MM.1S (cell line): ENCODE data around the gene LHPP.

ENCODE experiments used
- DNase-seq: peaks from one replicate; pipeline ENCODE4 v3.0.0-alpha.2; 2015
- H2AFZ ChIP-seq: fragments of 300-600 bp; sonication (generic); 2 replicates; pipeline ENCODE4 v1.6.0; 2016; ENCODE audit warnings: antibody characterized with exemption, low read length
- H3F3A ChIP-seq: fragments of 300-600 bp; sonication (generic); 2 replicates; pipeline ENCODE4 v1.6.1; 2016; ENCODE audit warnings: mild to moderate bottlenecking, antibody characterized with exemption, low read length, moderate library complexity, mixed read lengths; ENCODE audit not compliant: insufficient read depth
- H3K27ac ChIP-seq: fragments of 300-600 bp; sonication (generic); 2 replicates; pipeline ENCODE4 v1.5.1; 2016; ENCODE audit warnings: mild to moderate bottlenecking, low read length
- H3K27me3 ChIP-seq: fragments of 300-600 bp; sonication (generic); replicated peaks from 2 replicates; pipeline ENCODE4 v1.6.0; 2016; ENCODE audit warnings: low read length; ENCODE audit not compliant: insufficient read depth
- H3K36me3 ChIP-seq: fragments of 300-600 bp; sonication (generic); replicated peaks from 2 replicates; pipeline ENCODE4 v1.6.1; 2016; ENCODE audit warnings: mild to moderate bottlenecking, low read length, mixed read lengths; ENCODE audit not compliant: insufficient read depth
- H3K4me1 ChIP-seq: fragments of 300-600 bp; sonication (generic); 2 replicates; pipeline ENCODE4 v1.6.1; 2016; ENCODE audit warnings: low read length, mixed read lengths
- H3K4me2 ChIP-seq: fragments of 300-600 bp; sonication (generic); 2 replicates; pipeline ENCODE4 v1.6.0; 2016; ENCODE audit warnings: low read depth, low read length
- H3K4me3 ChIP-seq: fragments of 300-600 bp; sonication (generic); 2 replicates; pipeline ENCODE4 v1.5.1; 2016; ENCODE audit warnings: low read length, mixed read lengths
- H3K79me2 ChIP-seq: fragments of 300-600 bp; sonication (generic); 2 replicates; pipeline ENCODE4 v1.6.1; 2016; ENCODE audit warnings: mixed run types, low read length, mixed read lengths
- H3K9ac ChIP-seq: fragments of 300-600 bp; sonication (generic); 2 replicates; pipeline ENCODE4 v1.6.1; 2016; ENCODE audit warnings: low read length, mixed read lengths
- H3K9me2 ChIP-seq: fragments of 300-600 bp; sonication (generic); replicated peaks from 2 replicates; pipeline ENCODE4 v1.6.1; 2016; ENCODE audit warnings: mild to moderate bottlenecking, low read length, mixed read lengths; ENCODE audit not compliant: insufficient read depth
- H3K9me3 ChIP-seq: fragments of 300-600 bp; sonication (generic); replicated peaks from 2 replicates; pipeline ENCODE4 v1.6.1; 2016; ENCODE audit warnings: mild to moderate bottlenecking, low read length, mixed read lengths; ENCODE audit not compliant: insufficient read depth
- H4K20me1 ChIP-seq: fragments of 300-600 bp; sonication (generic); 2 replicates; pipeline ENCODE4 v1.6.1; 2016; ENCODE audit warnings: mild to moderate bottlenecking, low read length, moderate library complexity, mixed read lengths; ENCODE audit not compliant: insufficient read depth
- EZH2 ChIP-seq: fragments of 300-600 bp; sonication (generic); optimal IDR thresholded peaks from 2 replicates; pipeline ENCODE3; 2017; ENCODE audit warnings: low read depth, mild to moderate bottlenecking, antibody characterized with exemption, low read length, mixed read lengths
- EZH2phosphoT487 ChIP-seq: fragments of 300-600 bp; sonication (generic); IDR thresholded peaks from 2 replicates; pipeline ENCODE4 v1.6.1; 2018; ENCODE audit warnings: antibody characterized with exemption, low read length
- TF ChIP-seq, protein P1 (sequence below): fragments of 300-600 bp; sonication (generic); IDR thresholded peaks from 2 replicates; pipeline ENCODE4 v1.5.1; 2016; ENCODE audit warnings: antibody characterized with exemption, low read length, mixed read lengths

The LHPP gene

DNA sequence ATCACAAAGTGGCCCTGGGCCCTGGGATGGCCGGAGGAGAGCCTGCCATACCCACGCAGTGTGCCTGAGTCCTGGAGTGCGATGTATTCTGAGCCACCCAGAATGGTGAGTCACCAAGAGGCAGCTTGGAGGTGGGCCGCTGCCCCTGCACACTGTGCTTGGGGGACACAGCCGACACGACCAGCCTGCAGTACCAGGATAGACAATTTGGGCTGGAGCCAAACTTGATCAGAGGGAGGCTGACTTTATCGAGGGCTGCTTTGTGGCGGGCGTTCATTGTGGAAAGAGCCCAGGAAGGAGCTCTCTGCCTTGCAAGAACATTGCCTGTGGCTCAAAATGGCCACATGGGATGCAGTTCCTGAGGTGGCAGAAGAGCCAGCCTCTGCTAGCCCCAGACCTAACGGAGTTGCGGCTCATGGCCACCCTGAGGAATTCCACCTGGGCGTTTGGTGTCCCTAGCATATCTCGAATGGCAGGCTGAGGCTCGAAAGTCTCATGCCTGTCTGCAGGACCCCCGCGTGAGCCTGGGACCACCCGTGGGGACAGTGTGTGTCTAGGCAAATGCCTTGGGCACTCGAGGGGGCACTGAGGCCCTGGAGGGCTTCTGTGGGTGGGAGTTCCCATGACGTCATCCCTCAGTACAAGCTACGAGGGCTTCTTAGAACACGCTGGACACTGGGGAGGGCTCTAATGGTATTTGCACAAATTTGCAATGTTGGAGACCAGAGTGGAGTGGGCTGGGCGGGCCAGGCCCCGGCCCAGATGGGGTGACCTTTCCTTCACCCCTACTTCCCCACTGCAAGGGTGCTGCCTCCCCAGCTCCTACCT, 79.7 kb downstream of the LHPP start:
- H3K9ac ChIP-seq = no peak overlapping the region
- H3K27me3 ChIP-seq = 0 out of 2 replicates have a peak, but pooled peaks cover 3% of the 10 kb centered on the region
- H3K9me3 ChIP-seq = no peaks in the 10 kb centered on the region
- no peak overlapping the region for H3K27ac ChIP-seq
- no peaks in the 10 kb centered on the region for H4K20me1 ChIP-seq
- no peak for DNase-seq
- H3F3A ChIP-seq = no peaks in the 10 kb centered on the region
- H3K36me3 ChIP-seq = no peaks in the 10 kb centered on the region
- H2AFZ ChIP-seq = no peak overlapping the region
- H3K4me1 ChIP-seq = no peaks in the 10 kb centered on the region
- no peaks in the 10 kb centered on the region for H3K9me2 ChIP-seq
- H3K79me2 ChIP-seq = no peaks in the 10 kb centered on the region
- TF ChIP-seq EZH2phosphoT487 (no peak), EZH2 (no peak)
- no peak overlapping the region for H3K4me3 ChIP-seq
- H3K4me2 ChIP-seq = no peak overlapping the region

- Histone ChIP-seq H3K4me2 (no peak overlapping the region), H3K27me3 (0 out of 2 replicates have a peak, but pooled peaks cover 3% of the 10 kb centered on the region), H3K9me2 (no peaks in the 10 kb centered on the region), H3K9me3 (no peaks in the 10 kb centered on the region), H4K20me1 (no peaks in the 10 kb centered on the region), H2AFZ (no peak overlapping the region), H3K9ac (no peak overlapping the region), H3K4me1 (no peaks in the 10 kb centered on the region), H3K36me3 (no peaks in the 10 kb centered on the region), H3K79me2 (no peaks in the 10 kb centered on the region), H3K27ac (no peak overlapping the region), H3K4me3 (no peak overlapping the region), H3F3A (no peaks in the 10 kb centered on the region)
- no peak for DNase-seq
- no peak for TF ChIP-seq EZH2
- TF ChIP-seq EZH2phosphoT487 = no peak
- TF ChIP-seq, protein P1, sequence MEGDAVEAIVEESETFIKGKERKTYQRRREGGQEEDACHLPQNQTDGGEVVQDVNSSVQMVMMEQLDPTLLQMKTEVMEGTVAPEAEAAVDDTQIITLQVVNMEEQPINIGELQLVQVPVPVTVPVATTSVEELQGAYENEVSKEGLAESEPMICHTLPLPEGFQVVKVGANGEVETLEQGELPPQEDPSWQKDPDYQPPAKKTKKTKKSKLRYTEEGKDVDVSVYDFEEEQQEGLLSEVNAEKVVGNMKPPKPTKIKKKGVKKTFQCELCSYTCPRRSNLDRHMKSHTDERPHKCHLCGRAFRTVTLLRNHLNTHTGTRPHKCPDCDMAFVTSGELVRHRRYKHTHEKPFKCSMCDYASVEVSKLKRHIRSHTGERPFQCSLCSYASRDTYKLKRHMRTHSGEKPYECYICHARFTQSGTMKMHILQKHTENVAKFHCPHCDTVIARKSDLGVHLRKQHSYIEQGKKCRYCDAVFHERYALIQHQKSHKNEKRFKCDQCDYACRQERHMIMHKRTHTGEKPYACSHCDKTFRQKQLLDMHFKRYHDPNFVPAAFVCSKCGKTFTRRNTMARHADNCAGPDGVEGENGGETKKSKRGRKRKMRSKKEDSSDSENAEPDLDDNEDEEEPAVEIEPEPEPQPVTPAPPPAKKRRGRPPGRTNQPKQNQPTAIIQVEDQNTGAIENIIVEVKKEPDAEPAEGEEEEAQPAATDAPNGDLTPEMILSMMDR = no peak
Measured at GRCh38 chr10:124542336-124542735, 80.7 kb downstream of the LHPP start.

DNA sequence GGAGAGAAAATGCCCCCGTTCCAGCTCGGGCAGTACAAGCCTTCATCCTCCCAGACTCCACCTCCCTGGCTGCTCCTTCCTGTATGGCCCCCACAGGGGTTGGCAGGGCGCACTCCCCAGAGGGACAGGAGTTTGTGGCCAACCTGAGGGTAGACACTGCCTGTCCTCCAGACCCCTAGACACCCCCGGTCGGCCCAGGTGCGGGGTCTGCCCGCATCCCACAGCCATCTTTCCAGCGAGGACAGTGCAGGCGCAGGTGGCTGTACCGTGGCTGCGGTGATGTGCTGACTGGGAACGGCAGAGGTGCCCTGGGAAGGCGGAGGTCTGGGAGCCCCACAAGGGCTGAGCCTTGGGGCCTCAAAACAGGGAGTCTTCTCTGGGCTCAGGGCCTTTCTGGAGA, 81.5 kb downstream of the LHPP start:
- no peaks in the 10 kb centered on the region for H3K79me2 ChIP-seq
- TF ChIP-seq, protein P1 = no peak
- no peak for TF ChIP-seq EZH2phosphoT487
- TF ChIP-seq EZH2 = no peak
- no peaks in the 10 kb centered on the region for H3K4me1 ChIP-seq
- H4K20me1 ChIP-seq = no peaks in the 10 kb centered on the region
- no peak overlapping the region for H3K27ac ChIP-seq
- 0 out of 2 replicates have a peak, but pooled peaks cover 3% of the 10 kb centered on the region for H3K27me3 ChIP-seq
- no peak overlapping the region for H3K9ac ChIP-seq
- H3K4me3 ChIP-seq = no peak overlapping the region
- no peak overlapping the region for H2AFZ ChIP-seq
- H3K36me3 ChIP-seq = no peaks in the 10 kb centered on the region
- DNase-seq = no peak
- no peak overlapping the region for H3K4me2 ChIP-seq
- no peaks in the 10 kb centered on the region for H3K9me3 ChIP-seq
- no peaks in the 10 kb centered on the region for H3F3A ChIP-seq
- no peaks in the 10 kb centered on the region for H3K9me2 ChIP-seq

- TF ChIP-seq, protein P1 = no peak
- TF ChIP-seq EZH2phosphoT487 (no peak), EZH2 (no peak)
- Histone ChIP-seq H4K20me1 (no peaks in the 10 kb centered on the region), H3K4me2 (no peak overlapping the region), H3K9me3 (no peaks in the 10 kb centered on the region), H3K4me1 (no peaks in the 10 kb centered on the region), H2AFZ (no peak overlapping the region), H3K79me2 (no peaks in the 10 kb centered on the region), H3K27ac (no peak overlapping the region), H3F3A (no peaks in the 10 kb centered on the region), H3K9me2 (no peaks in the 10 kb centered on the region), H3K36me3 (no peaks in the 10 kb centered on the region), H3K4me3 (no peak overlapping the region), H3K27me3 (0 out of 2 replicates have a peak, but pooled peaks cover 3% of the 10 kb centered on the region), H3K9ac (no peak overlapping the region)
- no peak for DNase-seq
Measured at GRCh38 chr10:124543971-124544370, 82.3 kb downstream of the LHPP start.
